MM.1S (cell line): Measurements from ENCODE around the gene IL1R1.
"Not testable (repeated sequence)": the region's sequence is repeated elsewhere in the genome, so short reads cannot be mapped to it uniquely, and the experiment has no call there.

Experiments used
- DNase-seq: peaks from one replicate; pipeline ENCODE4 v3.0.0-alpha.2; 2015
- H2AFZ ChIP-seq: fragments of 300-600 bp; sonication (generic); 2 replicates; pipeline ENCODE4 v1.6.0; 2016; ENCODE audit warnings: antibody characterized with exemption, low read length
- H3F3A ChIP-seq: fragments of 300-600 bp; sonication (generic); 2 replicates; pipeline ENCODE4 v1.6.1; 2016; ENCODE audit warnings: mild to moderate bottlenecking, antibody characterized with exemption, low read length, moderate library complexity, mixed read lengths; ENCODE audit not compliant: insufficient read depth
- H3K27ac ChIP-seq: fragments of 300-600 bp; sonication (generic); 2 replicates; pipeline ENCODE4 v1.5.1; 2016; ENCODE audit warnings: mild to moderate bottlenecking, low read length
- H3K27me3 ChIP-seq: fragments of 300-600 bp; sonication (generic); replicated peaks from 2 replicates; pipeline ENCODE4 v1.6.0; 2016; ENCODE audit warnings: low read length; ENCODE audit not compliant: insufficient read depth
- H3K36me3 ChIP-seq: fragments of 300-600 bp; sonication (generic); replicated peaks from 2 replicates; pipeline ENCODE4 v1.6.1; 2016; ENCODE audit warnings: mild to moderate bottlenecking, low read length, mixed read lengths; ENCODE audit not compliant: insufficient read depth
- H3K4me1 ChIP-seq: fragments of 300-600 bp; sonication (generic); 2 replicates; pipeline ENCODE4 v1.6.1; 2016; ENCODE audit warnings: low read length, mixed read lengths
- H3K4me2 ChIP-seq: fragments of 300-600 bp; sonication (generic); 2 replicates; pipeline ENCODE4 v1.6.0; 2016; ENCODE audit warnings: low read depth, low read length
- H3K4me3 ChIP-seq: fragments of 300-600 bp; sonication (generic); 2 replicates; pipeline ENCODE4 v1.5.1; 2016; ENCODE audit warnings: low read length, mixed read lengths
- H3K79me2 ChIP-seq: fragments of 300-600 bp; sonication (generic); 2 replicates; pipeline ENCODE4 v1.6.1; 2016; ENCODE audit warnings: mixed run types, low read length, mixed read lengths
- H3K9ac ChIP-seq: fragments of 300-600 bp; sonication (generic); 2 replicates; pipeline ENCODE4 v1.6.1; 2016; ENCODE audit warnings: low read length, mixed read lengths
- H3K9me2 ChIP-seq: fragments of 300-600 bp; sonication (generic); replicated peaks from 2 replicates; pipeline ENCODE4 v1.6.1; 2016; ENCODE audit warnings: mild to moderate bottlenecking, low read length, mixed read lengths; ENCODE audit not compliant: insufficient read depth
- H3K9me3 ChIP-seq: fragments of 300-600 bp; sonication (generic); replicated peaks from 2 replicates; pipeline ENCODE4 v1.6.1; 2016; ENCODE audit warnings: mild to moderate bottlenecking, low read length, mixed read lengths; ENCODE audit not compliant: insufficient read depth
- H4K20me1 ChIP-seq: fragments of 300-600 bp; sonication (generic); 2 replicates; pipeline ENCODE4 v1.6.1; 2016; ENCODE audit warnings: mild to moderate bottlenecking, low read length, moderate library complexity, mixed read lengths; ENCODE audit not compliant: insufficient read depth
- CTCF ChIP-seq: fragments of 300-600 bp; sonication (generic); IDR thresholded peaks from 2 replicates; pipeline ENCODE4 v1.5.1; 2016; ENCODE audit warnings: antibody characterized with exemption, low read length, mixed read lengths
- EZH2 ChIP-seq: fragments of 300-600 bp; sonication (generic); optimal IDR thresholded peaks from 2 replicates; pipeline ENCODE3; 2017; ENCODE audit warnings: low read depth, mild to moderate bottlenecking, antibody characterized with exemption, low read length, mixed read lengths
- EZH2phosphoT487 ChIP-seq: fragments of 300-600 bp; sonication (generic); IDR thresholded peaks from 2 replicates; pipeline ENCODE4 v1.6.1; 2018; ENCODE audit warnings: antibody characterized with exemption, low read length

IL1R1 gene

GRCh38 chr2:102100371-102101096 lies 42.0 kb upstream of the IL1R1 start:
- no peaks in the 10 kb centered on the region for H3K36me3 ChIP-seq
- H3K79me2 ChIP-seq, result no peaks in the 10 kb centered on the region
- no peaks in the 10 kb centered on the region for H3F3A ChIP-seq
- no peak for TF ChIP-seq CTCF
- no peak for TF ChIP-seq EZH2phosphoT487
- no peak for TF ChIP-seq EZH2
- no peaks in the 10 kb centered on the region for H3K9me3 ChIP-seq
- no peak overlapping the region for H3K4me2 ChIP-seq
- no peak overlapping the region for H3K27ac ChIP-seq
- no peaks in the 10 kb centered on the region for H3K4me1 ChIP-seq
- no peak for DNase-seq
- no peaks in the 10 kb centered on the region for H3K27me3 ChIP-seq
- H4K20me1 ChIP-seq, result no peaks in the 10 kb centered on the region
- H2AFZ ChIP-seq, result no peak overlapping the region
- no peak overlapping the region for H3K4me3 ChIP-seq
- no peak overlapping the region for H3K9ac ChIP-seq
- no peaks in the 10 kb centered on the region for H3K9me2 ChIP-seq

- Histone ChIP-seq H3K27ac (no peak overlapping the region), H3K36me3 (no peaks in the 10 kb centered on the region), H3K4me2 (no peak overlapping the region), H3K9ac (no peak overlapping the region), H2AFZ (no peak overlapping the region), H3K4me3 (no peak overlapping the region), H3K79me2 (no peaks in the 10 kb centered on the region), H4K20me1 (no peaks in the 10 kb centered on the region), H3F3A (no peaks in the 10 kb centered on the region), H3K9me2 (no peaks in the 10 kb centered on the region), H3K9me3 (no peaks in the 10 kb centered on the region), H3K27me3 (no peaks in the 10 kb centered on the region), H3K4me1 (no peaks in the 10 kb centered on the region)
- TF ChIP-seq CTCF (no peak), EZH2phosphoT487 (no peak), EZH2 (no peak)
- no peak for DNase-seq
These were observed 41.3 kb upstream of the IL1R1 start for GRCh38 chr2:102101097-102101848.

GRCh38 chr2:102101849-102102635 lies 40.5 kb upstream of the IL1R1 start:
- Histone ChIP-seq H3K9me3 (no peaks in the 10 kb centered on the region), H4K20me1 (no peaks in the 10 kb centered on the region), H3K79me2 (no peaks in the 10 kb centered on the region), H2AFZ (no peak overlapping the region), H3K4me2 (no peak overlapping the region), H3K4me3 (no peak overlapping the region), H3K4me1 (no peaks in the 10 kb centered on the region), H3K27me3 (no peaks in the 10 kb centered on the region), H3K36me3 (no peaks in the 10 kb centered on the region), H3K9me2 (no peaks in the 10 kb centered on the region), H3K27ac (no peak overlapping the region), H3F3A (no peaks in the 10 kb centered on the region), H3K9ac (no peak overlapping the region)
- TF ChIP-seq EZH2phosphoT487 (no peak), CTCF (no peak), EZH2 (no peak)
- no peak for DNase-seq

- H3K27me3 ChIP-seq, H3K9me2 ChIP-seq, DNase-seq, H2AFZ ChIP-seq, H4K20me1 ChIP-seq, H3K79me2 ChIP-seq, H3K4me2 ChIP-seq, H3K4me1 ChIP-seq, H3F3A ChIP-seq, H3K4me3 ChIP-seq, H3K9me3 ChIP-seq, H3K9ac ChIP-seq, H3K36me3 ChIP-seq, H3K27ac ChIP-seq: not testable (repeated sequence)
These were observed 40.0 kb upstream of the IL1R1 start for GRCh38 chr2:102102636-102102948.
